ENCODE measurements around the gene RPAIN. TPM values are rescaled to one million over a fixed set of nuclear protein-coding genes. Genes with fewer than 3 reads are reported as not detected.

Gene RPAIN
- total RNA-seq, 1 donor from 2014 or later: 121 TPM

DNA sequence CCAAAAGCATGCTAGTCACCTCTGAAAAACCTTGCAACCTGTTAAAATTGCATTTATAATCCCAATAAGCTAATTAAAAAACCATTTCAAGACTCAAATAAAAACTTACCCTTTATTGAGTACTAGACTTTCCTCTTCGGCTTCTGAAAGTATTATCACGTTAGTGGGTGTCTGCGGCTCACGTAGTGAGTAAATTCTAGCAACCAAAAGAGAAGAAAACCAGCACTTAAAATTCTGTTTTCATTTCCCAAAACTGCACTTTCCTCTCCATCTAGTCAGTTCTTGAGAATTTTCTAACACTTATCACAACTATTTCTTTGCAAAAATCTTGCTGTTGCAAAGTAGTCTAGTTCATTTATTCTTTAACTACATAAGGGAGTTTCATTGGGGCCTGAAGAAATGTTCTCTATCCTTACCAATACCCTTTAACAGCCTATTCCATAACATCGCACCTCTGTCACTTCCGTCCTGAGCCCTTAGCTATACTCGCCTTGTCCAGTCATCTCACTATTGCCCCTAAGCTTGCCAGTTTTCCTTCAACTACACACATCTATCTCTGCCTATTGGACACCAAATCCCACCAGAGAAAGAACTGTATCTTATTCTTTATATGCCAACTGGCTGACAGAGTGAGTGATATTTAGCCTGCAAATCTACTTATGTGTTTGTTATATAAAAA lies 9.2 kb upstream of the RPAIN start:
- Mint-ChIP-seq H3K9me3 (no peaks in the 10 kb centered on the region), H3K36me3 (peaks cover 29% of the 10 kb centered on the region)

DNA sequence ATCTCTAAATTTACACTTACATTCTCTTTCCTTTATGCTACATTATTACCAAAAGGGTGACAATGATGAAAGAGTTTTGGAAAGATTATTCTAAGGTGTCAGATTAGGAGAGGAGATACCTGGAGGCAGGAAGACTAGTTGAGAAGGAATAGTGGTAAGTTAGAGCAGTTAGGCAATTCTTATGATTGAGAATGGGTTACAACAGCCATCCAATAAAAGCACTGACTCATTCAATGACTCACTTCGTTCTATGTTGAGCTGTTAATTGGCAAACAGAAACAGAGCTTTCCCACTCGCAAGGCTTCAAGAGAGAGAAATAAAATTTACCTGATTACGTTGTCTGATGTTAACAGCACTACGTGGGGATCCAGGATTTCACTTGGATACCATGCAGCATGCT lies 6.3 kb upstream of the RPAIN start:
- TF ChIP-seq EZH2 (IDR thresholded peaks at IDR 0.05) (no peak), EZH2phosphoT487 (IDR thresholded peaks at IDR 0.05) (no peak)
- TF ChIP-seq, protein P1, sequence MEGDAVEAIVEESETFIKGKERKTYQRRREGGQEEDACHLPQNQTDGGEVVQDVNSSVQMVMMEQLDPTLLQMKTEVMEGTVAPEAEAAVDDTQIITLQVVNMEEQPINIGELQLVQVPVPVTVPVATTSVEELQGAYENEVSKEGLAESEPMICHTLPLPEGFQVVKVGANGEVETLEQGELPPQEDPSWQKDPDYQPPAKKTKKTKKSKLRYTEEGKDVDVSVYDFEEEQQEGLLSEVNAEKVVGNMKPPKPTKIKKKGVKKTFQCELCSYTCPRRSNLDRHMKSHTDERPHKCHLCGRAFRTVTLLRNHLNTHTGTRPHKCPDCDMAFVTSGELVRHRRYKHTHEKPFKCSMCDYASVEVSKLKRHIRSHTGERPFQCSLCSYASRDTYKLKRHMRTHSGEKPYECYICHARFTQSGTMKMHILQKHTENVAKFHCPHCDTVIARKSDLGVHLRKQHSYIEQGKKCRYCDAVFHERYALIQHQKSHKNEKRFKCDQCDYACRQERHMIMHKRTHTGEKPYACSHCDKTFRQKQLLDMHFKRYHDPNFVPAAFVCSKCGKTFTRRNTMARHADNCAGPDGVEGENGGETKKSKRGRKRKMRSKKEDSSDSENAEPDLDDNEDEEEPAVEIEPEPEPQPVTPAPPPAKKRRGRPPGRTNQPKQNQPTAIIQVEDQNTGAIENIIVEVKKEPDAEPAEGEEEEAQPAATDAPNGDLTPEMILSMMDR (IDR thresholded peaks at IDR 0.05): no peak
- no peaks in the 10 kb centered on the region for H3K9me3 Mint-ChIP-seq
- H3K4me3 Mint-ChIP-seq: no peak overlapping the region
- H3K36me3 Mint-ChIP-seq: peaks cover 26% of the 10 kb centered on the region
- no peak overlapping the region for H2AFZ ChIP-seq (replicated peaks)
- no peak for DNase-seq (ENCODE audit: low spot score)
- no peaks in the 10 kb centered on the region for H3K9me3 ChIP-seq (ENCODE audit: low read depth)
- H3K27ac ChIP-seq: no peak overlapping the region
- H3K27me3 Mint-ChIP-seq (ENCODE audit: insufficient read depth, low read depth): no peaks in the 10 kb centered on the region
- H3K36me3 ChIP-seq: peaks cover 17% of the 10 kb centered on the region
- peaks cover 52% of the 10 kb centered on the region for H3K79me2 ChIP-seq (ENCODE audit: low read depth)
- H3K4me1 Mint-ChIP-seq: peaks cover 3% of the 10 kb centered on the region
- no peak overlapping the region for H3K4me2 ChIP-seq
- no peaks in the 10 kb centered on the region for H3F3A ChIP-seq (ENCODE audit: low read depth)
- no peaks in the 10 kb centered on the region for H3K4me1 ChIP-seq
- no peaks in the 10 kb centered on the region for H3K27me3 ChIP-seq
- H3K27ac Mint-ChIP-seq: no peak overlapping the region
- H3K4me3 ChIP-seq: no peak overlapping the region
- no peak overlapping the region for H3K9ac ChIP-seq
- peaks cover 15% of the 10 kb centered on the region for H4K20me1 ChIP-seq (ENCODE audit: low read depth)

More for the DNA sequence above, 9.2 kb upstream of the RPAIN start:
- no peak overlapping the region for H3K9ac ChIP-seq
- H3K9me3 ChIP-seq (ENCODE audit: low read depth): no peaks in the 10 kb centered on the region
- no peaks in the 10 kb centered on the region for H3K4me1 ChIP-seq
- H3F3A ChIP-seq (ENCODE audit: low read depth): no peaks in the 10 kb centered on the region
- Mint-ChIP-seq H3K4me3 (no peak overlapping the region), H3K27me3 (ENCODE audit: insufficient read depth, low read depth) (no peaks in the 10 kb centered on the region), H3K27ac (no peak overlapping the region), H3K4me1 (no peaks in the 10 kb centered on the region)
- H3K36me3 ChIP-seq: peaks cover 28% of the 10 kb centered on the region
- H3K79me2 ChIP-seq (ENCODE audit: low read depth): peaks cover 25% of the 10 kb centered on the region
- H3K4me3 ChIP-seq: no peak overlapping the region
- H3K4me2 ChIP-seq: no peak overlapping the region
- H4K20me1 ChIP-seq (ENCODE audit: low read depth): peaks cover 3% of the 10 kb centered on the region
- TF ChIP-seq EZH2phosphoT487 (IDR thresholded peaks at IDR 0.05) (no peak), EZH2 (IDR thresholded peaks at IDR 0.05) (no peak)
- TF ChIP-seq, protein P1 (IDR thresholded peaks at IDR 0.05): no peak
- no peak for DNase-seq (ENCODE audit: low spot score)
- no peak overlapping the region for H3K27ac ChIP-seq
- H3K27me3 ChIP-seq: no peaks in the 10 kb centered on the region
- H2AFZ ChIP-seq (replicated peaks): no peak overlapping the region

- H3F3A ChIP-seq (ENCODE audit: low read depth): no peaks in the 10 kb centered on the region
- H3K9ac ChIP-seq: no peak overlapping the region
- Mint-ChIP-seq H3K9me3 (no peaks in the 10 kb centered on the region), H3K27me3 (ENCODE audit: insufficient read depth, low read depth) (peaks cover 7% of the 10 kb centered on the region), H3K4me3 (peak overlapping the region; percentile 74), H3K4me1 (peaks cover 20% of the 10 kb centered on the region), H3K27ac (no peak overlapping the region), H3K36me3 (peaks cover 18% of the 10 kb centered on the region)
- H3K27me3 ChIP-seq: no peaks in the 10 kb centered on the region
- H3K4me1 ChIP-seq: peaks cover 7% of the 10 kb centered on the region
- no peaks in the 10 kb centered on the region for H3K9me3 ChIP-seq (ENCODE audit: low read depth)
- no peak overlapping the region for H3K27ac ChIP-seq
- H3K4me2 ChIP-seq: peak overlapping the region; percentile 84
- H4K20me1 ChIP-seq (ENCODE audit: low read depth): peaks cover 12% of the 10 kb centered on the region
- TF ChIP-seq, protein P1 (IDR thresholded peaks at IDR 0.05): no peak
- TF ChIP-seq EZH2phosphoT487 (IDR thresholded peaks at IDR 0.05): no peak
- TF ChIP-seq EZH2 (IDR thresholded peaks at IDR 0.05): no peak
- H3K79me2 ChIP-seq (ENCODE audit: low read depth): peaks cover 76% of the 10 kb centered on the region
- no peak overlapping the region for H2AFZ ChIP-seq (replicated peaks)
- H3K36me3 ChIP-seq: peaks cover 6% of the 10 kb centered on the region
- H3K4me3 ChIP-seq: no peak overlapping the region
- DNase-seq (ENCODE audit: low spot score): no peak
Observed at GRCh38 chr17:5416901-5417300, 3.1 kb upstream of the RPAIN start.

Data from neural progenitor cell (in vitro differentiated cells).